ENCODE results near the gene E2F7.
A peak's percentile ranks its signal among the peaks of the same experiment; 100 is the strongest.

E2F7 gene

DNA sequence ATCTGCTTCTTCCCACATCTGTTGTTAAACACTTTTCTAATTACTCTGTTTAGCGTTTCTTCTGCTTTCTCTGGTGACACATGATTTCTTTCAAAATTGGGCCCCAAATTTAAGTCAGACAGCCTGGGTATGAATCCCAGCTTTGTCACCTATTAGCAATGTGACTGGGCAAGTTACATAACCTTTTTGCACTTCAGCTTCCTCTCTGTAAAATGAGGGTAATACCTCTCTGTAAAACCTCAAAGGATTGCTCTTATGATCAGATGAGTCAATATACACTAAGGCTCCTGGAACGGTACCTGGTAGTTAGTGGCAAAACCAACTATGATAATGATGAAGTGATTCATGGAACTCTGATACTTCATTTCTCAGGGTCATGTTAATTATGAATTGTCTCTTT is 33.0 kb downstream of the E2F7 start:
- H3K27ac ChIP-seq = peak overlapping the region in 5 of 21 experiments; percentile 6 to 39 (median 24)
- no peak overlapping the region for H3K4me3 ChIP-seq

DNA sequence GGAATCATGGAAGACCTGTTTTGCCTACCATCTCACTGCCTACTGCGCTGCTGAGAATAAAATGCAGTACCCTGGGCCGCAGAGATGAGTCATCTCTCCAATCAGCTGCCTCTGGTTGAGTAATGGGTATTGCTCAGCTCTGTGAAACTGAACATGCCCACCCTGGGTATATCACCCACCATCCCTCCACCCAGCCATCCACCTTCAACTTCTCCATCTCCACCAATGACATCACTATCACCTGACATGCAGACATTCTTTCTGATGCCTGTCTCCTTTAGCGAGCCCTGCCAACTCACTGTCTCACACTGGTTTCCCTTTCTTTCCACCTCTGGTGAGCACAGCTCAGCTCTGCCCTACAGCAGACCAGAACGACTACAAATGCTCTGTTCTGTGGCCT is 33.6 kb downstream of the E2F7 start:
- Histone ChIP-seq H3K4me3 (no peak overlapping the region), H3K27ac (peak overlapping the region in 5 of 21 experiments; percentile 6 to 39 (median 24))

DNA sequence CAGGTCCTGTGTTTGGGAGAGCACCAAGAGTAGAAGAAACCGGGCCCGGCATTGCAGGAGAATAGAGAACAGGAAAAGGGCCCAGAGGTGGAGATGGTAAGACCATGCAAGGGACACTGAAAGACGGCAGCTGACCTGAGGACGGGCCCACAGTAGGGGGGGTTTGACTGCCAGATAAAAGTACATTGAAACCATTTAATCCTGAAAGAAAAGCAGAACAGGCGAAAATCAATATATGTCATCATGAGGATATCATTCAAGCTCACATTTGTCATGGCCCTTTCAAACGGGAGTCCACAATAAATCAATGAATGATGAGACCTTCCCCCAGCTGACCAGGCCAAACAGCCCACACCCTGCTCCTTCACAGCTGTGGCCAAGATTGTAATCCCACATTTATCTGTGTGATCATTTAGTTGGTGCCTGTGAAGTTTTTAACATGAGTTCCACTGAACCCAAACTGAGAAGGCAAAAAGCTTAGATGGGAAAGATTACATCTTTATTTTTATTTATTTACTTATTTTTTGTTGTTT is 39.5 kb downstream of the E2F7 start:
- no peak overlapping the region for H3K27ac ChIP-seq
- no peak overlapping the region for H3K4me3 ChIP-seq

DNA sequence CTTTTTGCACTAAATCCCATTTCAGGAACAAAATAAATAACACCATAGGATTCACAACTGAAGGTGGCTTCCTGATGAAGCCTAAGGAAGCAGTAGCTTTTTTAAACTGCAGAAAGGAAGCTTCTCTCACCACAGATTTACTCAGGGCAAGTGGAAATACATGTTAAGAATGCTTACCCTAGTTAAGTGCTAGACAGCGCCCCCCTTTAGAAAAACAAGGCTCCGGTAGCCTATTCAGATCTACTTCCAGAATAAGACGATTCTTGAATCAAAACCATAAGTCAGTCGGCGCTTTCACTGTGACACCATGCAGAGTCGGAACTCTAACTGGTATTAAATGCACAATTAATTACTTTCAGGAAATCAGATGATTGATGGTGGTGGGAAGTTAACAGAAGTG is 41.9 kb downstream of the E2F7 start:
- H3K27ac ChIP-seq = no peak overlapping the region
- no peak overlapping the region for H3K4me3 ChIP-seq

DNA sequence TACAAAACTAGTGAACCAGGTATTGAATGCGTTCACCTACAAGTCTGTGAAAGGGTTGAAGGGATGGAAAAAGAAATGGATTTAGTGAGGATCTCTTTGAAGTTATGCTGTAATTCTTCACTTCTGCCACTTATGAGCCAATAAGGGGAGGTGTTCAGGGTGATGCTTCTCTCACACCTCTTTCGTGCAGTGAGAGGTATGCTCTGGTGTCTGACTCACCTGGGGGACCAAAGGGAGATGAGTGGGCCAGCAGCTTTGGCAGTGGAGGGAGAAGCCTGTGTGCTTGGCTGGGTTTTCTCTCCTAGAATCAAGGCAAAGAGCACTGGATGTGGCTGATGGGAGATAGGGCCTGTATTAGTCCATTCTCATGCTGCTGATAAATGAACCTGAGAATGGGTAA is 45.4 kb downstream of the E2F7 start:
- Histone ChIP-seq H3K4me3 (no peak overlapping the region), H3K27ac (no peak overlapping the region)

DNA sequence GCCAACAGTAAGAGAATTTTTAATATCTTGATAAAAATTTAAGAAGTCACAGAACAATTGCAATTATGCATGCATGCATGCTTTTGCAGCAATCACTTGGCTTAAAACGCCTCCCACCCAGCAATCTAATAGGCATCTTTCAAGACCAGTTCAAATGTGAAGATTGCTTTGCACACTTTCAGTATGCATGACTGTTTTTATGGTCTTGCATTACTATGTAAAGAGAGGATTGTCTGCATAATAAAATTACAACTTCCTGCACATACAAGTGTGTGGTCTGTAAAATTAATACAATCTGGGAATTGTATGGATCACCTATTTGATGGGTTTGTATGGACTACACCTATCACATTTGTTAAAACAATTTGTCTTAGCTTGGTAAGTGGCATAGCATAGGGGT is 48.8 kb downstream of the E2F7 start:
- H3K4me3 ChIP-seq = no peak overlapping the region

DNA sequence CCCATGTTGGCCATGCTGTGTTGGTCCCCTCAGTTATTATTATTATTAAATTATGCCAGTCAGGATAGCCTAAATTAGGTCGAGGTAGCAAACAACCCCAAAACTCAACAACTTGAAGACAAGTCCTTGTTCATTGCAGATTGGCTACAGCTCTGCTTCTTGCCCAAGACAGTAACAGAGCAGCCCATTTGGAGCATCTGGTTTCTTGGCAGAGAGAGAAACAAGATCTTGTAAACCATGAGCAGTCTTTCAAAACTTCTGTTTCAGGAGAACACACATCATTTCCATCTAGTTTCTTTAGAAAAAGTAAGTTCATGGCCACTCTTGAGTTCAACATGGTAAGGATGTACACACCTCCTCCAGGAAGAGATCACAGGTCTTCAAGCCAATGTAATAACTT is 52.3 kb downstream of the E2F7 start:
- Histone ChIP-seq H3K4me3 (no peak overlapping the region), H3K27ac (no peak overlapping the region)

More for the DNA sequence above, 48.8 kb downstream of the E2F7 start:
- no peak overlapping the region for H3K27ac ChIP-seq

DNA sequence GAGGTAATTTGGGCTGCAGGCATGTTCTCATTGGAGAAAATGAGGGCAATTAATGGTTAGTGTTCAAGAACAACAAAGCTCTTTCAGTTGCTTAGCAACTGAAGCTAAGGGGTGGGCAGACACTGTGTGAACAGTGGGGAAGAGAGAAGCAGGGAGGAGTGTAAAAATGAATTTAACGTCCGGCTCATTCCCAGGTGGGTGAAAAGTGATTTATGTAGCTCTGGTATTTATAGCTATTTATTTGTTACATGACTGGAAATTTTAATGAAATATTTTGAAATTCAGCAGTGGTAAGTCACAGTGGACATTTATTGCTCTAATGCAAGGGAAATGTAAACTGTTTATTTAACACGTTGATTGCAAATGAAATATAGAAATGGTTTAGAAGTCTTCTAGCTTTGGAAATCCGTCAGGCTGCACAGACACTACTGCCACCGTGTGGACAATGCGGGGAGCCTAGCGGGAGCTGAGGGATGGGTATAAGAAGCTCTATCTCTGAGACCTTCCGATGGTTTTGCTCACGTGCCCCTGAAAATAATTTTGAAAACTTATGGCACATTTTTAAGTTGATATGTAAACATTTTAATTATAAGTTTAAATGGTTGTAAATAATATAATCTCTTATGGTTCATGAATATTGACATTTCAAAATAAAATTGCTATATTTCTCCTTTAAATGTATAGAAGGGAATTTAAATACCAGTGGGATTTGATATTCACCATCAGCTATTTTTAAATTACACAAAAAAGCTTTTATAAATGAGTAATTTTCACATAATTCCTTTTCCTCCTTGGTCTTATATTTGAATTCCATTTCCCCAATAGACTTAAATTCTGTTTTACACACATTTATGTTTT is 54.4 kb downstream of the E2F7 start:
- H3K4me3 ChIP-seq = no peak overlapping the region
- no peak overlapping the region for H3K27ac ChIP-seq

DNA sequence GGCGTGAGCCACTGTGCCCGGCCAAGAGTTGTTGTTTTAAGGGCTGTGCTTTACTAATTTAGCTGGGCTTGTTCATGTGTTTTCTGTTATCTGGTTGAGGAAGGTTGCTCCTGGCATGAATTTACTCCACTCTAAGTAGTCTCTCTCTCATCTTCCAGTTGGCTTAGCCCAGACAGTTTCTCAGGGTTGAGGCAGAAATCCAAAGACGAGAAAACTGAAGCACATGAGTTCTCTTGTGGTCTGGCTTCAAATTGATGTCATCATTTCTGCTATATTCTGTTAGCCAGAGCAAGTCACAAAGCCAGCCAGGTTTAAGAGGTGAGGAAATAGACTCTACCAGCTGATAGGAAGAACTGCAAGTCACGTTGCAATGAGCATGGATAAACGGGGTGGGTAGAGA is 57.9 kb downstream of the E2F7 start:
- Histone ChIP-seq H3K4me3 (no peak overlapping the region), H3K27ac (no peak overlapping the region)

DNA sequence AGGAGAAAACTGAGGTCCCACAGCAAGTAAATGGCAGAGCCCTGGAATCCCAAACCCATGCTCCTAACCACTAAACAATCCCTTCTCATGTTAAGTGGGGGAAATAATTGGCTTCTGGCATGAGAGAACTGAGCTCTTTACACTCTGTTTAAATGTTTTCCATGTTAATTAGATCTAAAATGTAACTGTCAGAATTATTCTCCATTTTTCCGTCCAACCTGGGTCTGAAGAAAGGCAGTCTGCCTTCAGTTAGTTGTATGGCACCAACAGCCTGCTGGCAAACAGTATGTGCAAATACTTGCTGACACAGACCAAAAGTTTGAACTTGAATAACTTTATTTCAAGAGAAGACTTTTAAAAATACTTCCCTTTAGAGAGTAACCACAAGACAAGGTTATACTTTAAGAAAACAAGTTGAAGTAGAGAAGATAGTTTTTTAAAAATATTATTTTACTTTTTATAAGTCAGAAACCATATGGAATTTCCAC is 59.7 kb downstream of the E2F7 start:
- Histone ChIP-seq H3K27ac (peak overlapping the region in 1 of 21 experiments; percentile 25), H3K4me3 (no peak overlapping the region)

DNA sequence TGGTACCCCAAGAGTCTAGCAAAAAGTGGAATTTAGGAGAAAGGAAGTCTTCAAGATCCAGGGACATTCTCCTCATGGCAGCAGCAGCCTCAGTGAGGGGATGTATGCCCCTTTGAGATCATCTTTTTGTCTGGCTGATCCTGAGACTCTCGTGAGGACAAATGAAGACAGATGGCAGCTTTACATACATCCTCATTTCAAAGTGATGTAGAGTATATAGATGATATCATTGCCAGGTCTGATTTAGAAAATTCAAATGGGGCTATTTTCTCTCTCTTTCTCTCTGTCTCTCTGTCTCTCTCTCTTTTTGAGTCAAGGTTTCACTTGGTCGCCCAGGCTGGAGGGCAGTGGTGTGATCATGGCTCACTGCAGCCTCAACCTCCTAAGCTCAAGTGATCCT is 61.5 kb downstream of the E2F7 start:
- H3K27ac ChIP-seq = no peak overlapping the region
- no peak overlapping the region for H3K4me3 ChIP-seq

DNA sequence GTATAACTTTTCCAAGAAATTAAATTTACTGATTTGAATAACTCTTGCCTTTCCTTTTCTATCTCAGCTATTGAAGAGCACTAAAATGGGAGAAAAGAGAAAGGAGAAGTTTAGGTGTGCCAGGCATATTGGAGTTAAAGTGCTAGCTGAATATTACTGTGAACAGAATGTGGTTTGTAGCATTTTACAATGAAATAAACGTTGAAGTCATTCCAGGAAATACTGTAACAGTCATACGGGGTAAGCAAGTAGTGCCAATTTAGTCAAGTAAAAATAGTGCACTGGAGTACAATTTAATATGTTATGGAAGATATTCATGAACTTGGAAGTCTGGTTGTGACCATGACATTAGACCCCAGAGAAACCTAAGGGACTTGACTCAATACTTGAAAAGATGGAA is 62.1 kb downstream of the E2F7 start:
- H3K27ac ChIP-seq = no peak overlapping the region
- H3K4me3 ChIP-seq = no peak overlapping the region

DNA sequence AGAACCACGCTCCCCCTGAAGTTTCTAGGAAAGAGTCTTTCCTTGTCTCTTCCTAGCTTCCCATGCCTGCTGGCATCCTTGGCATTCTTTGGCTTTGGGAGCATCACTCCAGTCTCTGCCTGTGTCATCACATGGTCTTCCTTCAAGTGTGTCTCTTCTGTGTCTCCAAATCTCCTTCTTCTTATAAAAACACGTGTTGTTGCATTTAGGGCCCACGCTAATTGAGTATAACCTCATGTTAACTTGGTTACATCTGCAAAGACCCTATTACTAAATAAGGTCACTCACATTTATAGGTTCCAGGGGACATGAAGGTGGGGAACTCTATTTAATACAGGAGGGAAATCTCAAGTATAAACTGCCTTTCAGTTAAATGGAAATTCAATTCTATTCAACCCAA is 63.0 kb downstream of the E2F7 start:
- Histone ChIP-seq H3K27ac (no peak overlapping the region), H3K4me3 (no peak overlapping the region)

DNA sequence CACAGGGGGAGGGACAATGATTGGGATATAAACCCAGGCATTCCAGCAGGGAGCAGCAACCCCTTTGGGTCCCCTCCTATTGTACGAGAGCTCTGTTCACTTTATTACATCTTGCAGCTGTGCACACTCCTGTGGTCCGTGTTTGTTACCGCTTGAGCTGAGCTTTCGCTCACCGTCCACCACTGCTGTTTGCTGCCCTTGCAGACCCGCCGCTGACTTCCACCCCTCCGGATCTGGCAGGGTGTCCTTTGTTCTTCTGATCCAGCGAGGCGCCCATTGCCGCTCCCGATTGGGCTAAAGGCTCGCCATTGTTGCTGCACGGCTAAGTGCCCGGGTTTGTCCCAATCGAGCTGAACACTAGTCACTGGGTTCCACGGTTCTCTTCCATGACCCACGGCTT is 64.1 kb downstream of the E2F7 start:
- Histone ChIP-seq H3K27ac (no peak overlapping the region), H3K4me3 (no peak overlapping the region)

DNA sequence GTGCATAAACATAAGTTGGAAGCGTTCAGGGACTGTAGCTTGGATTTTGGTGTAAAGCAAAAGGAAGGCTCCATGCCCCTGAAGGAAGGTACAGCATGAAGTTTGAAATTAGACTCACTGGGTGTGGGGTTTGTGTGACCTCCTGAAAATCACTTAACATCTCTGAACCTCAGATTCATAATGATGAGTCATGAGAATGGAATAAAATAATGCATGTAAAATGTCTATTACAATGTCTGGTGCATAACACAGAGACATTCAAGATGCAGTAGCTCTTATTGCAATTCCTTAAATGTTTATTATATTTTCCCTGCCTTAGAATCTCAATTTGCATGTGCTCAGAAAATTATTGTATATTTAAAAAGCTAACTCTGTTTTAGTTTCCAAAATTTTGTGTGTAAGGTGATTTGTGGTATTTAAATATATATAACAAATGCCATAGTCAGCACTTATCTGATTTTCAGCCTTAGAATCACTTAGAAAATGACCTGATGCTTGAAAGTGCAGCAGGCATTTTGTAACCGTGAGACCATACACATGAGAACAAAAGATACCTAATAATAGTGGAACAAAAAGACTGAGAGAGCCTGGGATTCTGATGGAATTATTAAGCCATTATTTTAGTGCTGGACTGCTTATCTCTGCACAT is 66.3 kb downstream of the E2F7 start:
- H3K27ac ChIP-seq = no peak overlapping the region
- no peak overlapping the region for H3K4me3 ChIP-seq

DNA sequence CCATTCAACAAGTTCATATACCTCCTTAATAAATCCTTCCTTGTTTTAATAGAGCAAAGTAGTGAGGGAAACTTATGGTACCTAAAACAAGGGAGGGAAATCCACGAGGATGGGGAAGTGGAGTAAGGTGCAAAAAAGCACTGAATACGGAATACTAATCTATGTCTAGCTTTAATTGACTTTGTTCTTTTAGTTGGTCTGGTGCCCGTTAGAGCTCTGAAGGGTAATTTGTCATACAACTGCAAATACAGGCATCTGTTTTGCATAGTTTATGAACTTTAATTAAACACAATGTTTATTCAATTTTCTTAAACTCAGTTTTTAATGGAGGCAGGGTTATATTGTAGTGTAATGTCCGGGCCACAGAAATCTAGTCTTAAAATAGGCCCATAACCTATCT is 67.0 kb downstream of the E2F7 start:
- H3K4me3 ChIP-seq = no peak overlapping the region
- H3K27ac ChIP-seq = no peak overlapping the region

DNA sequence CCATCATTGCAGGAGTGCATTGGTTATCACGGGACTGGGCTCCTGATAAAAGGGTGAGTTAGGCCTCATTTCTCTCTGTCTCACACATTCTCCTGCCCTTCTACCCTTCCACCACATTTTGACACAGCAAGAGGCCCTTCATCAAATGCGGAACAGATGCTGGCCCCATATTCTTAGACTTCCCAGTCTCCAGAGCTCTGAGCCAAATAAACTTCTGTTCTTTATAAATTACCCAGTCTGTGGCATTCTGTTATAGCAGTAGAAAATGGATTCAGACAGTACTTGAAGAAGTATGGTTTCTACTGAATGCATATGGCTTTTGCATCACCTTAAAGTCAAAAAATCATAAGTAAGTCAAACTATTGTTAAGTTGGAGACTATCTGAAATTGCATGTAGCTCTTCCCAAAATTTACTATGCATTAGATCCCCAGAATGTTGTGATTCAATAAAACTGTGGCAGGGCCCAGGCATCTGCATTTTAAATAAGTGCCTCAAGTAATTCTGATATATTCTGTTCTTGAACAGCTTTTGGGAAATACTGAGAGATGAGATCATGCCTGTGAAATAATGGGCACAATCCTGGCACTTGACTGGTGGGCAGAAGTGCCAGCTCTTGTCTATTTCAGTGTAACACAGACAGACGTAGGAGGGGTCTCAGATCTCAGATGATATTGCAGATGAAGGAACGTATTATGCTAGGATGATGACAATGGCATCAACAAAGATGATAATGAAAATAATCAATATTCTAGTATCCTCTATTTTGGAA is 68.2 kb downstream of the E2F7 start:
- Histone ChIP-seq H3K27ac (no peak overlapping the region), H3K4me3 (no peak overlapping the region)

DNA sequence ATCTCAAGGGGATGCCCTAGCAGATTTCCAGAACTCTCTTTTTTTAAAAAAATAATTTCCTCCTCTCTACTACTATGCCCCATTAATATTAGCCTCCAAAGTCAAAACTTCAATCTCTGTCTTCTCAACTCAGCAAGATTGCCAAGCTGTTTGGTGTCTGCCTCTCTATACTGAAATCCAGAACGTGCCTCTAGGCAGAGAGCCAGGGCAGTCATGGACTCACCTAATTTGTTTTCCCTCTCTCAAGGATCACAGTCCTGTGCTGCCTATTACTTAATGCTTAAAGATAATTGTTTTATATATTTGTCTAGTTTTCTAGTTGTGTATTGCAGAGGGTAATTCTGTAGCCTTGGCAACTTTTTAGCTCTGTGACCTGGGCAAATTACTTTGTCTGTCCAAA is 74.7 kb downstream of the E2F7 start:
- Histone ChIP-seq H3K27ac (no peak overlapping the region), H3K4me3 (no peak overlapping the region)

DNA sequence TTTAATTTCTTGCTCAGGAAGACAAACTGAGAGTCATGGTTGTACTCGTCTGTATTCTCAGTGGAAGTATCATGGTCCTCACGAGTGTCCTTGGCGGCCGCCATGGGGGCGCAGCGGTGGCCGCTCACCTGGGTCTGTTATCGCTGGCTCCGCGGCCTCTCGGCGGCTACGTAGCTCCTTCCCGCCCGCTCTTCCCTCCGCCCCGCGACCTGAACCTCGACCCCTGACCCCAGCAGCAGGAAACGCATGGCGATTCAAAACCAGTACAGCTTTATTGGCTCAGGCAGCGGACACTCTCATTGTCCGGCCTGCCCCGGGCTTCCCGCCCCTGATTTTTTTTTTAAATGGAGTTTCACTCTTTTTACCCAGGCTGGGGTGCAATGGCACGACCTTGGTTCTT is 80.8 kb downstream of the E2F7 start:
- Histone ChIP-seq H3K27ac (no peak overlapping the region), H3K4me3 (no peak overlapping the region)

DNA sequence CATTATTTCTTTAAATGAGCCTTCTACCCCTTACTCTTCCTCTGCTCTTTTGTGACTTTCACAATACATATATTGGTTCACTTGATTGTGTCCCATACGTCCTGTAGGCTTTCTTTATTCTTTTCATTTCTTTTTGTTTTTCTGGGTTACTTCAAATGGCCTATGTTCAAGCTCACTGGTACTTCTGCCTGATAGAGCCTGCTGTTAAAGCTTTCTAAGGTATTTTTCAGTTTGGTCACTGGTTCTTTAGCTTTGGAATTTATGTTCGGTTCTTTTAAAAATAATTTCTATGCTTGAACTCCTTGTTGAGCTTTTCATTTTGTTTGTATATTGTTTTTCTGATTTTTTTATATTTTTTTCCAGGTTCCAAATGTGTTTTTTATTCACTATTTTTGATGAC is 81.9 kb downstream of the E2F7 start:
- H3K27ac ChIP-seq = no peak overlapping the region
- no peak overlapping the region for H3K4me3 ChIP-seq
